HG03342 (cell line): ENCODE results near the gene RANBP2.
"Not testable (repeated sequence)": the region's sequence is repeated elsewhere in the genome, so short reads cannot be mapped to it uniquely, and the experiment has no call there.

Source experiments
- ATAC-seq: cut with Tn5 transposase; IDR thresholded peaks from one replicate; pipeline ENCODE4 v1.9.1; 2021; ENCODE audit warnings: mild to moderate bottlenecking, moderate library complexity; ENCODE audit not compliant: unreplicated experiment

Gene RANBP2

GRCh38 chr2:108767859-108768258 is 48.6 kb downstream of the RANBP2 start:
- ATAC-seq = not testable (repeated sequence)

DNA sequence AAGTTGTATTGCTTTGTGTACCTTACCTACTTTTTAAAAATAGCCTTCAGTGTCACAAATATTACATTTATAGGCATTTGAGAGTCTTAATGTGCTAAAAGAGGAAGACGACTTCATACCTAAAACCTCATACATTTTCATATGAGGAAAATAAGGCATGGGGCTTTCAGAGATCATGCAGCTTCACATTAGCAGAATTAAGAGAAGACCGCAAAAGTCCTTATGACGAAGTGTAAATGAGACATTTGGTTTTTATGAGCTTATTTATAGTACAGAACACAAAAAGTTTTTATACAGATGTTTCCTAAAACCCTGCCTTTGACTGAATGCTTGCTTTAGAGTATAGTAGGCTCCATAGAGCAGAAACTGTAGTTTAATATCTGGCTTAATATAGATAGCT is 57.2 kb downstream of the RANBP2 start:
- no peak for ATAC-seq

GRCh38 chr2:108778857-108779256 is 59.6 kb downstream of the RANBP2 start:
- ATAC-seq = no peak

- no peak for ATAC-seq
Measured at GRCh38 chr2:108786008-108786353, 66.7 kb downstream of the RANBP2 start.

DNA sequence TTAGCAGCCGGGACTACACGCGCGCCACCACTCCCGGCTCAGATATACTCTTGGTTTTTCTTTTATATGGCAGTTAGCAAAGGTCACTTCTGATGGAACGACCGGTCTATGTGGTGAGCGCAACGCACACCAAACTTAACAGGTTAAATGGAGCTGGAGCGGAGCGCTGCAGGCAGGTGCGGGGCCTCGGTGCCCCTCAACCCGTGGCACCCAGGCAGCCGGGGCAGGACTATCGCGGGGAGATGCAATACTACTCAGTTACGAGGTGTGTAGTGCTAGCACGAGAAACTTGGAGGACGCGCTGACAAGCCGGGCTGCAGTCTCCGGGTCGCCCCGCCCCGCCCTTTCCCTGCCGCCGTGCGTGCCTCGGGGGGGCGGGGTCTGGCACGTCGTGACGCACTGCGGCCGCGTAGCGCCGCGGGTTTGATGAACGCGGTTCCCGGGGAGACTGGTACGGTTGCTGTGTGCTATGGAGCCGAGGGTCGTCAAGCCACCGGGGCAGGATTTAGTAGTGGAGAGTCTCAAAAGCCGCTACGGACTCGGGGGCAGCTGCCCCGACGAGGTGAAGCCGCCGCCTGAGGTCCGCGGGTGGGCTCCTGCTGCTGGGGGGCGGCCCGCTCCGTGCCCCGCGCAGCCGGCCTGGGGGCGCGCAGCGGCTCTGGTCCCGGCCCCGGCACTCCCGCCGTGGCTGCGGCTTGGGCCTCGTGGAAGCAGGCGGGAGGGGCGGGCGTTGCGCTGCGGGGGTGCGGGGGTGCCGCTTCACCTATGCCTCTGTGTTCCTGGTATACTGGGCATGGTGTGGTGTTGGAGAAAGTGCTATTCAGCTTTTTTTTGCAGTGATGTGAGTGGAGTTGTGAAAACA is 67.3 kb downstream of the RANBP2 start, which contains the start of gene CCDC138:
Gene CCDC138, plus strand, starts transcription at position 418 of the 862 bp plus-strand sequence. Its CDS starts 52 bp downstream, at position 470.
- peak; percentile 96 for ATAC-seq

DNA sequence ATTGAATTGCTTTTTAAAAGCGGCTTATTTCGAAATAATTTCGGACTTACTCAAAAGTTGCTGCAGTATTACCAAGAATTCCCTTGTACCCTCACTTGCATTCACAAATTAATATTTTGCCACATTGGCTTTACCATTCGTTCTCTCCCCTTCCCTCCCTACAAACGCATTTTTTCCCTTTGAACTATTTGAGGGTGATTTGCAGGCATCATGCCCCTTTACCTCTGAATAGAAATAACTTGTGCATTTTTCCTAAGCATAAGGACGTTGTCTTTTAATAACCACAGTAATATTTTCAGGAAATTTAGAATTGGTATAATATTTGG is 67.9 kb downstream of the RANBP2 start:
- no peak for ATAC-seq

GRCh38 chr2:108803045-108803736 is 83.9 kb downstream of the RANBP2 start:
- ATAC-seq = no peak

DNA sequence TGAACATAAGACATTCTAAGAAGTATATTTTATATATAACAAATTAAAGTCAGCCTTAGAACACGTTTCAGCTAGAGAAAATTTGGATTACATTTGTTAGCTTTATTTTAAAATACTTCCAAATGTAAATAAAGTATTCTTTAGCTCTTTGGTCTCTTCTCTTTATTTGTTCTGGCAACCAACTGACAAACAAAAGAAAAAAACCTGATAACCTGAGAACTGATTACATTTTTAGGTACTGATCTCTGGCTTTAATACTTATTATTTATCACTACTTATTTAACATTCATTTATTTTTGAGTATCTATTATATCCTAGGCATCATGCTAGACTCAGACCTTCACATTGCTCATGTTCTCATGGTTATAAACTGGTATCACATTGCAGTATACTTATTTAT is 85.8 kb downstream of the RANBP2 start:
- ATAC-seq = no peak

DNA sequence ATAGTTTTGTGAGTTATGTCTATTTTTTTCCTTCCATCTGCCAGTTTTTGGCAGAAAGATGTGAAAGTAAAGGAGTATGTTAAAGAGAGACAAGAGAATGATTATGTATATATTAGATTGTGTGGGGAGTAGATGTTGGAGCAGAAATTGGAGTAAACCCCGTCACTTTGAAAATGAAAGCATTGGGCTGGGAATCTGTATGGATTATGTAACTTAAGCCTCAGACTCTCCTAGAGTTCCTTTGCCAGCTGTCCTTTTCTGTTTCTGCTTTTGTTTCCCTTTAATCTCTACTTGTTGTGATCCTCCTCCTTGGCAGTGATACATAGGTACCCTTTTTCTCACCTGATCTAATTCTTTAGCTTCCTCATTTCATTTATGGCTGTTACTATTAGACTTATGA is 86.5 kb downstream of the RANBP2 start:
- ATAC-seq = no peak

DNA sequence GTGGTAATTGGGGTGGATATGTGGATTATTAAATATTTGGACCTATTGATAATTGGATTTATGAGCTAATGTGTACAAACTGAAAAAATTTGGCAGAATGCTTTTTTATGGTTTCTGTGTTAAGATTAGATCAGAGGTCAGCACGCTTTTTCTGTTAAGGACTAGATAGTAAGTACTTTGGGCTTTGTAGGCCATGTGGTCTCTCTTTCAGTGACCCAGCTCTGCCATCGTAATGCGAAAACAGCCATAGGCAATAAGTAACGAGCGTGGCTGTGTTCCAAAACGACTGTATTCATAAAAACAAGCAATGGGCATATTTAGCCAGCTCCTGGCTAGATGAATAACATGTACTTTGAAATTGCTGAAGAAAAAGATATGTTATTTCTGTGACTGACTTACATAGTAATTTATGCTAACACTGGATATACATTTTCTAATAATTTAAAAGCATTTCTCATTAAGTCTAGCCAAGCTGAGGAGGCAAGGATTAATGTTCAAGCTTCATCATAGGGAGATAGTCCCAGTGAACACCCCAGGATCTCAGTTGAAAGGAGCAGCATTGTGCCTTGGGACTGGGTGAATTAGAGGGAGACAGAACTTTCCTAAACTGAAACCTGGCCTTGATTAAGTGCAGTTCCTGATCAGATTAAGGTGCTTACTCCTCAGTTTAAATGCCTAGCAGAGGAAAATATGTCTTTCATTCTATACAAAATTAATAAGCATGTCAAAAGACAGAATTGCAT is 87.3 kb downstream of the RANBP2 start:
- no peak for ATAC-seq

GRCh38 chr2:108809936-108810335 is 90.7 kb downstream of the RANBP2 start:
- ATAC-seq = no peak

- no peak for ATAC-seq
Measured at GRCh38 chr2:108810993-108811957, 92.0 kb downstream of the RANBP2 start.

DNA sequence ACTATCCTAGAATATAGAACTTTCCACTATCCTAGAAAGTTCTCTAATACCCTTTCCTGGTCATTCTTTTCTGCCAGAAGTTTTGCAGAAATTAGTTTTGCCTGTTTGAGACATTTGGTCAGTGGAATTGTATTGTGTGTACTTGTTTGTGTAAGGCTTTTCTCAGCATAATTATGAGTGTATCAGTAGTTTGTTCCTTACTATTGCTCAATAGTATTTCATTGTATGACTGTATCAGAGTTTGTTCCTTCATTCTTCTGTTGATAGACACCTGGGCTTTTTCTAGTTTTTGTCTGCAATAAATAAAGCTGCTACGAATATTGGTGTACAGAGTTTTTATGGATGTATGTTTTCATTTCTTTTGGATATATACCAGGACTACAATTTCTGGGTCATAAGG is 94.5 kb downstream of the RANBP2 start:
- no peak for ATAC-seq

DNA sequence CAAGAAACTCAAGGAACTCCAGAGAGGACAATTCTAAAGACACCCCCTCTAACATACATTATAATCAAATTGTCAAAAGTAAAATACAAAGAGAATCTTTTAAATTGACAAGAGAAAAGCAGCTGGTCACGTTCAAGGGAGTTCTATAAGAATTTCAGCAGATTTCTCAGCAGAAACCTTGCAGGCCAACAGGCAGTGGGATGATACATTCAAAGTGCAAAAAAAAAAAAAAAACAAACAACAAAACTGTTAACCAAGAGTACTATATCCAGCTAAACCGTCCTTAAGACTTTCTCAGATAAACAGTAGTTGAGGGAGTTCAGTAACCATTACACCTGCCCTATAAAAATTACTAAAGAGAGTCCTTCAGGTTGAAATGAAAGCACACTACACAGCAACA is 101.2 kb downstream of the RANBP2 start:
- ATAC-seq = no peak

DNA sequence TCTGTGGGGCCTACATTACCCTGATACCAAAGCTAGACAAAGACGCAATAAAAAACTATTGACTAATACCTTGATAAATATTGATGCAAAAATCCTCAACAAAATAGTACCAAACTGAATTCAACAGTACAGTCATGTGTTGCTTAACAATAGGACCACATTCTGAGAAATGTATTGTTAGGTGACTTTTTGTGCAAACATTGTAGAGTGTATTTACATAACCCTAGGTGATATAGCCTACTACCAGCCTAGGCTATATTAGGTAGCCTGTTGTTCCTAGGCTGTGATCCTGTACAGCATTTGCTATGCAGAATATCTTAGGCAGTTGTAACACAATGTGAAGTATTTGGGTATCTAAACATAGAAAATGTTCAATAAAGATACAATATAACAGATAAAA is 104.0 kb downstream of the RANBP2 start:
- ATAC-seq = no peak

DNA sequence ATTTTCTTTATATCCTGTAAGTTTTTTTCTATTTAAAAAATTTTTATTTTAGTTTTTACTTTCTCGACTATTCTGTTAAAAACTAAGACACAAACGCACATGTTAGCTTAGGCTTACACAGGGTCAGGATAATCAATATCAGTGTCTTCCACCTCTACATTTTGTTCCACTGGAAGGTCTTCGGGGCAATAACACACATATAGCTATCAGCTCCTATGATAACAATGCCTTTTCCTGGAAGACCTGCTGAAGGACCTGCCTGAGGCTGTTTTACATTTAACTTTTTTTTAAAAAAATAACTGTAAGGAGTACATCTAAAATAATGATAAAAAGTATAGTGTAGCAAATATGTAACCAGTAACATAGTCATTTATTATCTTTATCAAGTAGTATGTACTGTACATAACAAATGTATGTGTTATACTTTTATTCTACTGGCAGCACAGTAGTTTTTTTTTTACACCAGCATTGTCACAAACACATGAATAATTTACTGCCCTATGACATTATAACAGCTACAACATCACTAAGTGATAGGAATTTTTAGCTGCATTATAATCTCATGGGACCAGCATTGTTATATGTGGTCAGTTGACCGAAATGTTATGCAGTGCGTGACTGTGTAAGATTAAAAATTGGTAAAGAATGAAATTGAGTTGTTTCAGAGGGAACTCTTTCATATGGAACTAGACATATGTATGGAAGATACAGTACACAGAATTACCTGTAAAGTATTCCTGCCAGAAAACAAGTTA is 105.2 kb downstream of the RANBP2 start:
- ATAC-seq = no peak

GRCh38 chr2:108825254-108825653 is 106.0 kb downstream of the RANBP2 start:
- no peak for ATAC-seq

DNA sequence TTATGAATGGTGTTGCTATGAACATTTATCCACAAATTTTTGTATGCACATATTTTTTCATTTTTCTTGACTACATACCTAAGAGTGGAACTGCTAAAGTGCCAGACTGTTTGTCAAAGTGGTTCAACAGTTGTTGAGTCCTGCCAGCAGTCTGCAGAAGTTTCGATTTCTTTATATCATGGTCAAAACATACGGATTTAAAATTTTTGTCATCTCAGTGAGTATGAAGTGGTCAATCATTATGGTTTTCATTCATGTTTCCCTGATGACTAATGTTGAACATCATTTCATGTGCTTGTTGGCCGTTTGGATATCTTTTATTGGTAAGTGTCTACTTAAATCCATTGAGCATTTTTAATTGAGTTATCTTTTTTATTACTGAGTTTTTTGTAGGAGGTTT is 106.5 kb downstream of the RANBP2 start:
- no peak for ATAC-seq

GRCh38 chr2:108829578-108830310 is 110.5 kb downstream of the RANBP2 start:
- no peak for ATAC-seq
